Lower leg skin (tissue), 3 donors: ENCODE measurements around the gene TMEM131L.

Experiments used
- CTCF ChIP-seq, 3 donors: fragments of 450-650 bp; IDR thresholded peaks; one replicate each; pipeline ENCODE4 v1.5.1; 2016; ENCODE audit warnings: antibody characterized with exemption in 3 of 3, mild to moderate bottlenecking in 3 of 3, moderate library complexity in 2 of 3
- POLR2A ChIP-seq, 2 donors: fragments of 450-650 bp; IDR thresholded peaks; one replicate each; pipeline ENCODE4 v1.6.1; 2016 to 2017; ENCODE audit warnings: antibody characterized with exemption in 2 of 2, mild to moderate bottlenecking in 1 of 2, moderate library complexity in 1 of 2

GRCh38 chr4:153577053-153577452, 110.9 kb downstream of the TMEM131L start:
- TF ChIP-seq CTCF (IDR thresholded peaks at IDR 0.05) (no peak), POLR2A (IDR thresholded peaks at IDR 0.05) (no peak)
